HCT116 (cell line): ENCODE results near the gene FAXDC2.

ENCODE experiments used
- CTCF ChIP-seq, 3 experiments: fragments of 200-600 bp in 1 of 3; sonication (generic) in 1 of 3; IDR thresholded peaks in 2 of 3; conservative IDR thresholded peaks in 1 of 3; 2 replicates each; pipeline ENCODE4 v1.5.1; 2012 to 2017; ENCODE audit warnings: low read depth in 2 of 3, low read length in 2 of 3, antibody characterized with exemption in 1 of 3, borderline replicate concordance in 1 of 3, control low read depth in 1 of 3, mild to moderate bottlenecking in 1 of 3, mixed read lengths in 1 of 3, mixed run types in 1 of 3, moderate library complexity in 1 of 3; ENCODE audit not compliant: insufficient read depth in 1 of 3
- EZH2 ChIP-seq: fragments of 200-600 bp; sonication (generic); IDR thresholded peaks from 2 replicates; pipeline ENCODE4 v1.6.1; 2017; ENCODE audit warnings: antibody characterized with exemption, mixed run types
- EZH2phosphoT487 ChIP-seq: fragments of 200-600 bp; IDR thresholded peaks from 2 replicates; pipeline ENCODE4 v1.6.1; 2018; ENCODE audit warnings: antibody characterized with exemption, borderline replicate concordance
- JUND ChIP-seq: IDR thresholded peaks from 2 replicates; pipeline ENCODE4 v1.6.1; 2012
- POLR2A ChIP-seq: IDR thresholded peaks from 2 replicates; pipeline ENCODE4 v1.7.0; 2011; ENCODE audit warnings: borderline replicate concordance; ENCODE audit not compliant: insufficient read depth, insufficient read length; ENCODE audit errors: extremely low read depth
- POLR2AphosphoS5 ChIP-seq: IDR thresholded peaks from 2 replicates; pipeline ENCODE4 v1.6.1; 2011; ENCODE audit warnings: mild to moderate bottlenecking, low read depth, low read length, moderate library complexity
- RAD21 ChIP-seq: IDR thresholded peaks from 2 replicates; pipeline ENCODE4 v1.6.1; 2012; ENCODE audit warnings: low read depth, mild to moderate bottlenecking
- ZFX ChIP-seq: fragments of 450-650 bp; IDR thresholded peaks from 2 replicates; pipeline ENCODE4 v1.6.1; 2017
- ZNF274 ChIP-seq: fragments of 200-500 bp; sonication (Bioruptor generic); IDR thresholded peaks from 2 replicates; pipeline ENCODE4 v1.6.1; 2014; ENCODE audit warnings: mild to moderate bottlenecking, low read depth, low read length, inconsistent platforms

GRCh38 chr5:154844809-154845208, 5.6 kb downstream of the FAXDC2 start:
- TF ChIP-seq CTCF (IDR thresholded peaks at IDR 0.05 in 2 of 3, conservative IDR thresholded peaks at IDR 0.05 in 1 of 3; ENCODE audit: borderline replicate concordance in 1 of 3, insufficient read depth in 1 of 3, low read depth in 2 of 3, low read length in 2 of 3): no peak
- TF ChIP-seq EZH2phosphoT487: no peak
- TF ChIP-seq RAD21: no peak
- TF ChIP-seq EZH2: no peak
- no peak for TF ChIP-seq POLR2AphosphoS5
- TF ChIP-seq ZFX: no peak
- TF ChIP-seq JUND: no peak
- TF ChIP-seq ZNF274: no peak
- no peak for TF ChIP-seq POLR2A
